ENCODE measurements around the gene RBM28.

GRCh38 chr7:128357217-128357613 is 13.5 kb upstream of the RBM28 start:
- TF ChIP-seq, protein P1, sequence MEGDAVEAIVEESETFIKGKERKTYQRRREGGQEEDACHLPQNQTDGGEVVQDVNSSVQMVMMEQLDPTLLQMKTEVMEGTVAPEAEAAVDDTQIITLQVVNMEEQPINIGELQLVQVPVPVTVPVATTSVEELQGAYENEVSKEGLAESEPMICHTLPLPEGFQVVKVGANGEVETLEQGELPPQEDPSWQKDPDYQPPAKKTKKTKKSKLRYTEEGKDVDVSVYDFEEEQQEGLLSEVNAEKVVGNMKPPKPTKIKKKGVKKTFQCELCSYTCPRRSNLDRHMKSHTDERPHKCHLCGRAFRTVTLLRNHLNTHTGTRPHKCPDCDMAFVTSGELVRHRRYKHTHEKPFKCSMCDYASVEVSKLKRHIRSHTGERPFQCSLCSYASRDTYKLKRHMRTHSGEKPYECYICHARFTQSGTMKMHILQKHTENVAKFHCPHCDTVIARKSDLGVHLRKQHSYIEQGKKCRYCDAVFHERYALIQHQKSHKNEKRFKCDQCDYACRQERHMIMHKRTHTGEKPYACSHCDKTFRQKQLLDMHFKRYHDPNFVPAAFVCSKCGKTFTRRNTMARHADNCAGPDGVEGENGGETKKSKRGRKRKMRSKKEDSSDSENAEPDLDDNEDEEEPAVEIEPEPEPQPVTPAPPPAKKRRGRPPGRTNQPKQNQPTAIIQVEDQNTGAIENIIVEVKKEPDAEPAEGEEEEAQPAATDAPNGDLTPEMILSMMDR (conservative IDR thresholded peaks at IDR 0.05; ENCODE audit: low read depth, low read length), result no peak
- TF ChIP-seq EZH2 (IDR thresholded peaks at IDR 0.05; ENCODE audit: borderline replicate concordance, low read depth, low read length, poor library complexity, severe bottlenecking), result no peak

All from A673 (cell line).